GM21717 (cell line): ENCODE data around the gene GRK5.

ENCODE experiments used
- ATAC-seq: cut with Tn5 transposase; IDR thresholded peaks from one replicate; pipeline ENCODE4 v1.9.1; 2021; ENCODE audit warnings: mild to moderate bottlenecking, moderate library complexity; ENCODE audit not compliant: unreplicated experiment

GRK5 gene

DNA sequence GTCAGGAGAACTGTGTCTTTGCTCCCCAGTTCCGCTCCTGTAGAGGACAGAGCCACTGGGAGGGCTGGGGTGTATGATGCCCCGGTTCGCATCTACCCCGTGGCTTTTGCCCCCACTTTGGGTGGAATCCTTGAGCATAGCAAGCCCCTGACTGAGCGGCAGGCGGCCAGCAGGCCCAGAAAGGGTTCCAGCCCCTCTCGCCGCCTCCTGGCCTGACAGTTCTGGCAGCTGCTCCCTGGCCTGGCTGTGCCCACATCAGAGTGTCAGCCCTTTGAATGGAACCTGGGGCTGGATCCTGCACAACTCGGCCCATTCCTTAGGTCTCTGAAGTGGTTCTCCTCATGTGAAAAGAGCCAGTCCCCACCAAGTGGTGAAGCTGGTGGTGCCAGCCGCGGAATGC, 106.7 kb downstream of the GRK5 start:
- ATAC-seq = no peak

DNA sequence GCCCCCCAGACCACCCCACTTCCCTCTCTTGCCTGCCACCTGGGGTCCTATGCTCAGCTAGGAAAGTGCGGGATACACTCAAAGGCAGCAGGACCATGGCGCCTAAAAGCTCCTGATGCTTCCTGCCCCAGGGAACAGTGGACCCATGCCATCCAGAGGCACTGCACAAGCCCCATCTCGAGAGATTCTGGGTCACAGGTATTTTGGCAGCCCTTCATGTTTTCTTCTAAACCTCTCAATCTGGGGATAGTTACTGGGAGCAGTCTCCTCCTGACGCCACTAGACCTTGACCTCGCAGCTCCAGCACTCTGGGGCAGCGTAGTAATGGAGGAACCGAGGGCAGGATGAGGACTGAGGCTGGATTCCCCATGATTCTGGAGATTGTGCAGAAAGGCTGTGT, 107.1 kb downstream of the GRK5 start:
- no peak for ATAC-seq

- ATAC-seq = peak; percentile 51
Observed at GRCh38 chr10:119315128-119316001, 108.0 kb downstream of the GRK5 start.

GRCh38 chr10:119316002-119316358, 108.6 kb downstream of the GRK5 start:
- ATAC-seq = no peak

- ATAC-seq = no peak
Observed at GRCh38 chr10:119316729-119317097, 109.3 kb downstream of the GRK5 start.

- no peak for ATAC-seq
Observed at GRCh38 chr10:119318411-119319160, 111.2 kb downstream of the GRK5 start.

DNA sequence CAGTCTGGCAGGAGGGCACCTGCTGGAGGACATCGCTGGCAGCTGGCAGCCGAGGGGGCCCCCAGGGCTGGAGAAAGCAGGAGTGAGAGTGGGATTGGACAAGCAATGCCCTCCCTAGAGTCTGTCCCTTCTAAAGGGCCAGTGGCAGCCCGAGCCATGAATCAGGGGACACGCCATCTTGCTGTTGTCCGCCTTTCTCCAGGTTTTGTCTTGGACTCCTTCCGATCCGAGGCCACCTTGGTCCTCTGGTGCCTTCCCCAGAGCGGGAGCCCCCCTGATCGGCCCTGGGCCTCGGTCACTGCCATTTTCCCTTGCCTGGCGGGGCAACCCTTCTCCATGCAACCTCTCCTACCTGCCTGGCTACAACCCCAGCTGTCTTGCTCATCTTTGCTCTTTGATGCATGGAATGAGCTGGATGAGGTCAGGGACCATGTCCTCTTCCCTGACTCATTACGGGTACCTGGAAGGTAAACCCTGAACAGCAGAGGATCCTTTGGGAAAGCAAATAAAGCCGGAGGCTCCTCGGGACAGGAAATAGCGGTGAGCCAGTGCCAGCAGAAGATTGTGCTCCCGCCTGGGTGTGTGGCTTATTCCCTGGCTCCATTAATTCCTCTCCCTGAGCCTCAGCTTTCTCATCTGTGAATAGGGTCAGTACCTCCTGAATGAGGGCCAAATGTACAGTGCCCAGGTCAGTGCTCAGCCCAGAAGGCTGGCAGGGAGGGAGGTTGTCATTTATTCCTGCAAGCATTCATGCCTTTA, 112.0 kb downstream of the GRK5 start:
- ATAC-seq = no peak

GRCh38 chr10:119319920-119320258, 112.5 kb downstream of the GRK5 start:
- ATAC-seq = no peak

- ATAC-seq = no peak
Observed at GRCh38 chr10:119320981-119321380, 113.6 kb downstream of the GRK5 start.

DNA sequence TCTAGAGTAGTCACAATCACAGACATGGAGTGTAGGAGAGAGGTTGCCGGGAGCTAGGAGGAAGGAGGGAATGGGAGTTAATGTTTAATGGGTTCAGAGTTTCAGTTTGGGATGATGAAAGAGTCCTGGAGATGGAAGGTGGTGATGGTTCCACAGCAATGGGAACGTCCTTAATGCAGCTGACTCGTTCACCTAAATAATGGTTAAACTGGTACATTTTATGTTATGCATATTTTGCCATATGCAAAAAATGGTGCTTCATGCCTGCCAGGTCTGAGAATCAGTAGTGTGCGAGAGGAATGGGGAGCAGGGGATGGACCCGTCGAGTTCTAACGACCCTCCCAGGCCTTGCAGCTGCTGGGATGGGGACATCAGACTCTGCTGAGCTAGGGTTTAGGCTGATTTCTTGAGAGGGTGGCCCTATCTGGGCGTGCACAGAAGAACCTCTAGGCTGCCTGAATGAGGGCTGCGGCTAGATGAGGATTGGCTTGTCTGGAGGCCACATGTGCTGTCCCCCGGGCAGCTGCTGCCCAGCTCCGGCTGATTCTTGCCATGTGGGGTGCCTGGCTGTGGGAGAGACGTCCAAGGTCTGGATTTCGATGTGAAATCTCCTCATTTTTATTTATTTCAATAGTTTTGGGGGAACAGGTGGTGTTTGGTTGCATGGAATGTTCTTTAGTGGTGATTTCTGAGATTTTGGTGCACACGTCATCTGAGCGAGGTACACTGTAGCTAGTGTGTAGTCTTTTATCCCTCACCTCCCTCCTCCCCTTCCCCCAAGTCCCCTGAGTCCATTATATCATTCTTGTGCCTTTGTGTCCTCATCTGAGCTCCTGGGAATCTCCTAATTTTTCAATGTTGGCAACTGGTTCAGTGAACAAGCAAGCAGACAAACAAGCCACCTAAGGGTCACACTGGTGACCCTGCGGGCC, 116.0 kb downstream of the GRK5 start:
- ATAC-seq = no peak

DNA sequence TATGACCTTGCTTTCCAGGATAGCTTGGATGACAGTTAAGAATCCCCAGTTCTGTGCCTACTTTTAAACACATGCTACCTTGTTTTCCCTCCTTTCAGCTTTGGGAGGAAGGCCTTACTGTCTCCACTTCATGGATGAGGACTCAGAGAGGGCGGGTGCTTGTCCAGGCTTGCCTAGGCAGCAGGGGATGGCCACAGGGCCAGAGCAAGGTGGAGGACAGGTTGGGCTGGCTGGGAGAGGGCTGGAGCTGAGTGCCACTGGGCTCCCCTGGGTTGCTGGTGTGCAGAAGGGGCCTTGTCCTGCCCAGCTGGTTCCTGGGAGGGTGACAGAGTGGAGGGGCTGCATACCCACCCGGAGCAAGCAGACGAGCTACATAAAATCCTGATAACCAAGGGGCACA, 117.8 kb downstream of the GRK5 start:
- no peak for ATAC-seq

DNA sequence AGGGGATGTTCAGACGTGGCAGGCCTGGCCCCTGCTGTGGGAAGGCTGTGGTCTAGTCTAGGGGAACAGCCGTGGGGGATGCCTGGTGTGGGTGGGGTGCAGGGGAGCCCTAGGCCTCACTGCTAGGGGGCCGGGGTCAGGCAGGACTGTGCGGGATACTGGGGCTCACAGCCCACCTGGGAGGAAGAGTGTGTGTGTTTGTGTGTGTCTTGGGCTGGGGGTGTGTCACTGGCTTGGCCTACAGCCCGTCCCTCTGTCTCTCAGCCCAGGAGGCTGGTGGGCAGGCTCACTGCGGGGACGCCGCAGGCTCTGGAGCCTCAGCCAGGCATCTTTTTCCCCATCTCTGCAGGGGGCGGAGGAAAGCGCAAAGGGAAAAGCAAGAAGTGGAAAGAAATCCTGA, 118.8 kb downstream of the GRK5 start:
- ATAC-seq = no peak

GRCh38 chr10:119327096-119327745, 119.8 kb downstream of the GRK5 start:
- ATAC-seq = no peak

GRCh38 chr10:119328223-119328622, 120.9 kb downstream of the GRK5 start:
- ATAC-seq = no peak

- ATAC-seq = no peak
Observed at GRCh38 chr10:119330342-119330741, 123.0 kb downstream of the GRK5 start.

DNA sequence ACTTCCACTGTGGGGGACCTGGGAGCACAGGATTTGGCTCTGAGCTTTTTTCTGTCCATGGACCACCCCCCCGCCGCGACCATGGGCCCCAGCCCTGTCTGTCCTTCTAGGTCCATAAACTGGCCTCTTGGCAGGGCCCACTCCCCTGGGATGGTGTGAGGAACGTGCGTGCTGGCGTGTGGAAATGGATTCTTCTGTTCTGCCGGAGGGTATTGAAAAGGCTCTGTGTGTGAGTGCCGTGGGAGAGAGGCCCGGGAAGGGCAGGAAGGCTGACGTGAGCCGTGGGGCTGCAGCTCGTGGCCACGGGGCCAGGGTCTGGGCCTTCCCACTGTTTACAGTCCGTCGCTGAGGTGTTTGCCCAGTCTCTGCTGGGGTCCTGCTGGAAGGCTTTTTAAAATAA, 123.7 kb downstream of the GRK5 start:
- no peak for ATAC-seq

GRCh38 chr10:119333146-119333792, 125.9 kb downstream of the GRK5 start:
- ATAC-seq = no peak

- no peak for ATAC-seq
Observed at GRCh38 chr10:119335671-119336353, 128.4 kb downstream of the GRK5 start.

- no peak for ATAC-seq
Observed at GRCh38 chr10:119336599-119336998, 129.2 kb downstream of the GRK5 start.
